PFSK-1 (cell line): Measurements from ENCODE around the gene FAM219B.

Source experiments
- FOXP2 ChIP-seq: optimal IDR thresholded peaks from 2 replicates; pipeline ENCODE3; 2011; ENCODE audit warnings: borderline replicate concordance, control low read depth, inconsistent platforms; ENCODE audit not compliant: insufficient read depth; ENCODE audit errors: extremely low read length, extremely low read depth
- POLR2AphosphoS5 ChIP-seq: IDR thresholded peaks from 2 replicates; pipeline ENCODE4 v1.6.1; 2012; ENCODE audit warnings: low read depth, mild to moderate bottlenecking, control low read depth, low read length, moderate library complexity
- SIN3A ChIP-seq: IDR thresholded peaks from 2 replicates; pipeline ENCODE4 v1.6.1; 2012; ENCODE audit warnings: mild to moderate bottlenecking, low read length, moderate library complexity, borderline replicate concordance; ENCODE audit not compliant: insufficient read depth
- TAF1 ChIP-seq: IDR thresholded peaks from 2 replicates; pipeline ENCODE4 v1.6.1; 2012; ENCODE audit warnings: low read length, control low read depth, borderline replicate concordance; ENCODE audit not compliant: insufficient read depth
- TF ChIP-seq, protein P1 (sequence below), 2 experiments: IDR thresholded peaks; 2 replicates each; pipeline versions ENCODE4 v1.6.1 to v1.8.0; 2011 to 2012; ENCODE audit warnings: low read depth in 2 of 2, low read length in 2 of 2, control low read depth in 1 of 2, inconsistent platforms in 1 of 2, mild to moderate bottlenecking in 1 of 2, moderate library complexity in 1 of 2; ENCODE audit not compliant: insufficient read depth in 1 of 2

- no peak for TF ChIP-seq SIN3A
- TF ChIP-seq TAF1, result no peak
- TF ChIP-seq, protein P1, sequence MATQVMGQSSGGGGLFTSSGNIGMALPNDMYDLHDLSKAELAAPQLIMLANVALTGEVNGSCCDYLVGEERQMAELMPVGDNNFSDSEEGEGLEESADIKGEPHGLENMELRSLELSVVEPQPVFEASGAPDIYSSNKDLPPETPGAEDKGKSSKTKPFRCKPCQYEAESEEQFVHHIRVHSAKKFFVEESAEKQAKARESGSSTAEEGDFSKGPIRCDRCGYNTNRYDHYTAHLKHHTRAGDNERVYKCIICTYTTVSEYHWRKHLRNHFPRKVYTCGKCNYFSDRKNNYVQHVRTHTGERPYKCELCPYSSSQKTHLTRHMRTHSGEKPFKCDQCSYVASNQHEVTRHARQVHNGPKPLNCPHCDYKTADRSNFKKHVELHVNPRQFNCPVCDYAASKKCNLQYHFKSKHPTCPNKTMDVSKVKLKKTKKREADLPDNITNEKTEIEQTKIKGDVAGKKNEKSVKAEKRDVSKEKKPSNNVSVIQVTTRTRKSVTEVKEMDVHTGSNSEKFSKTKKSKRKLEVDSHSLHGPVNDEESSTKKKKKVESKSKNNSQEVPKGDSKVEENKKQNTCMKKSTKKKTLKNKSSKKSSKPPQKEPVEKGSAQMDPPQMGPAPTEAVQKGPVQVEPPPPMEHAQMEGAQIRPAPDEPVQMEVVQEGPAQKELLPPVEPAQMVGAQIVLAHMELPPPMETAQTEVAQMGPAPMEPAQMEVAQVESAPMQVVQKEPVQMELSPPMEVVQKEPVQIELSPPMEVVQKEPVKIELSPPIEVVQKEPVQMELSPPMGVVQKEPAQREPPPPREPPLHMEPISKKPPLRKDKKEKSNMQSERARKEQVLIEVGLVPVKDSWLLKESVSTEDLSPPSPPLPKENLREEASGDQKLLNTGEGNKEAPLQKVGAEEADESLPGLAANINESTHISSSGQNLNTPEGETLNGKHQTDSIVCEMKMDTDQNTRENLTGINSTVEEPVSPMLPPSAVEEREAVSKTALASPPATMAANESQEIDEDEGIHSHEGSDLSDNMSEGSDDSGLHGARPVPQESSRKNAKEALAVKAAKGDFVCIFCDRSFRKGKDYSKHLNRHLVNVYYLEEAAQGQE (IDR thresholded peaks at IDR 0.05; ENCODE audit: insufficient read depth in 1 of 2, low read depth in 2 of 2, low read length in 2 of 2), result no peak
- TF ChIP-seq POLR2AphosphoS5, result no peak
- no peak for TF ChIP-seq FOXP2
Measured at GRCh38 chr15:74895830-74896229, 10.8 kb downstream of the FAM219B start.
